Fibroblast of villous mesenchyme (primary cell): ENCODE measurements around the gene RIPK4. TPM values are rescaled to one million over a fixed set of nuclear protein-coding genes. Genes with fewer than 3 reads are reported as not detected.

Experiments
- DNase-seq: peaks from one replicate; pipeline ENCODE4 v3.0.0-alpha.2; 2010; ENCODE audit warnings: low read depth
- H3K4me3 ChIP-seq: 2 replicates; pipeline ENCODE4 v1.5.1; 2011; ENCODE audit warnings: low read depth, mild to moderate bottlenecking, low read length
- CTCF ChIP-seq: IDR thresholded peaks from 2 replicates; pipeline ENCODE4 v1.5.1; 2012; ENCODE audit warnings: low read depth, mild to moderate bottlenecking, low read length; ENCODE audit not compliant: insufficient read depth
- total RNA-seq: library from RNA; depleted of rRNA; stranded (reverse); fragments of >200 nt; gene quantifications from 2 replicates; pipeline ENCODE4 v1.2.3, GENCODE V29; 2012

The RIPK4 gene
- total RNA-seq, 1 donor = not detected

DNA sequence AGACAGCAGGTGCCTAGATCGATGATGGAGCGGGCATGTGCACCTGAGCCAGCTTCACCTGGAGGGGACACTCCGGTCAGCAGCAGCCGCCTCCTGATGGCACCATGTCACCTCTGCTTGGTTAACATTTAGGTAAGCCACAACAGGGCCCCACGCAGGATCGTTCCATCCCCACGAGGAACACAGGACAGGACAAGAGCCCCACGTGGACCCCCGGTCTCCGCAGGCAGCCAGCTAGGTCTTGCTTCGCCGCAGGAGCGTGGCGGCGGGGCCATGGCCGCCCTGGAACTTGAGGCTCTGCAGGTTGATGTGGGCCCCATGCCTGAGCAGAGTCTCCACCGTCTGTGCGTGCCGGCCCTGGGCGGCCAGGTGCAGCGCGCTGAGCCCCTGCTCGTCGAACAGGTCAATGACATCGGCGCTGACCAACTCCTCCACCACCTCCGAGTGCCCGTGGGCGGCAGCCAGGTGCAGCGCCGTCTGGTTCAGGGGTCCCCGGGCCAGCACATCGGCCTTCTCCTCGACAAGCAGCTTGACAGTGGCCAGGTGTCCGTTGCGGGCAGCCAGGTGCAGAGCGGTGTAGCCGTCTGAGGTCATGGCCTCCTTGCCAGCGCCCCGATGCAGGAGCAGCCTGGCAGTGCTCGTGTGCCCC lies 26.1 kb downstream of the RIPK4 start:
- no peak for DNase-seq
- TF ChIP-seq CTCF = no peak
- no peak overlapping the region for H3K4me3 ChIP-seq

DNA sequence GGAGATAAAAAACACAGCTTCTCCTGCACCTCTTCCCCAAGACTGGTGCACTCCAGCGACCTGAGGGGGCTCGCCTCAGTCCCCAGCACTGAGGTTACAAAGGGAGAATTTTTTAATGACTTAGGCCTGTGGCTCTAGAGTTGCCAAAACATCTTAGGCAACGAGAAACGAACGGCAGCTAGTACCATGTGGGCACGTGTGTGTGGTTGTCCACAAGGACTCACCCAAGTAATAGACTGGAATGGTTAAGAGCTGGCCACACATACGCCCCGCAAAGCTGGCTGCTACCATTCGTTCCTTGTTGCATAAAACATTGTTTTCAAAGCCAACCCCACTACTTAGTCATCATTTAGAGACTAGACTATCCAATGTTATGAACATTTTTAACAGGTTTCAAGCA lies 26.9 kb downstream of the RIPK4 start:
- no peak for TF ChIP-seq CTCF
- no peak for DNase-seq
- no peak overlapping the region for H3K4me3 ChIP-seq

DNA sequence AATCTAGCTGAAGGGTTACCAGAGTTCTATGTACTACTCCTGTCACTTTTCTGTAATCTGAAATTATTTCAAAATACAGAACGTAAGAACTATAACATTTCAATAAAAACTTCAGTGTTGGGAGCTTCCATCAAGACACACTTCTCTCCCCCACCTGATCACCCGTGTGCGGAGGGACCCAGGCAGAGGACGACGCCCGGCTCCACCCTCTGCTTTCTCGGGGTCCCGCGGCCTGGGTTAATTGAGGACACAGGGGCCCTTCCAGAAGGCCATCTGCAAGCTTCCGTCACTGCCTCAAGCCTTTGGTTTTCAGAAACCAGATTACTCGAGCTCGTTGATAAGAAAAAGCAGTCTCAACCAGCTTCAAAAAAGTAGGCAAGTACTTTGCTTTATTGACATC lies 27.8 kb downstream of the RIPK4 start:
- no peak for DNase-seq
- TF ChIP-seq CTCF = no peak

DNA sequence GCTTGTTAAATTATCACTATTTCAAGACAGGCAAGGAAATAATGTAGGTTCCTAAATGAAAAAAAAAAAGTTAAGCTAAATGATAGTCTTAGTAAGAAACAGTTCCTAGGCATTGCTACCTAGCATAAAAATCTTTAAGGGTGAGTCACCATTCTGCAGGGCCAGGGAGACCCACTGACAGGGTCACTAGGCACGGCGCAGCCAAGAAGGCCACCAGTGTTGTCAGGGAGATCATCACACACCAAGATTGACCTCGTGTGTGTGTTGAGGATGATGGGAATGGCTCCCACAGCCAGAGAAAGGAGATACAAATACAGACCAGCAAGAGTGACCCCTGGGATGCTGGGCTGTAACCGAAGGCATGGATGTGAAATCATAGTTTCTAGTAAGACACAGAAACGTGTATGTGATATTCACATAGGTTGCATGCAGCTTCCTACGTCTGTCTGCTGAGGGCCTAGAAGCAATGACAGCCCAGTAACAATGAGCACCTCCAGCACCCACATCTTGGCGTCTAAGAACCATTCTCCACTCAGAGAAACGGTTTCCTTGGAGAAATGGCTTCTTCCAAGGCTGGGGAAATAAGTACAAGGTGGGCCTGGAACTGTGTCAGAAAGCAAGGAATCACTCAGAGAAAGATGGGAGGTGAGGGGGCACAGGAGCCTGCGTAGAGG lies 29.1 kb downstream of the RIPK4 start:
- DNase-seq = no peak
- TF ChIP-seq CTCF = no peak
- no peak overlapping the region for H3K4me3 ChIP-seq

More for the DNA sequence above, 27.8 kb downstream of the RIPK4 start:
- H3K4me3 ChIP-seq = no peak overlapping the region

GRCh38 chr21:41736423-41736822 lies 30.4 kb downstream of the RIPK4 start:
- no peak overlapping the region for H3K4me3 ChIP-seq
- DNase-seq = no peak
- TF ChIP-seq CTCF = no peak

DNA sequence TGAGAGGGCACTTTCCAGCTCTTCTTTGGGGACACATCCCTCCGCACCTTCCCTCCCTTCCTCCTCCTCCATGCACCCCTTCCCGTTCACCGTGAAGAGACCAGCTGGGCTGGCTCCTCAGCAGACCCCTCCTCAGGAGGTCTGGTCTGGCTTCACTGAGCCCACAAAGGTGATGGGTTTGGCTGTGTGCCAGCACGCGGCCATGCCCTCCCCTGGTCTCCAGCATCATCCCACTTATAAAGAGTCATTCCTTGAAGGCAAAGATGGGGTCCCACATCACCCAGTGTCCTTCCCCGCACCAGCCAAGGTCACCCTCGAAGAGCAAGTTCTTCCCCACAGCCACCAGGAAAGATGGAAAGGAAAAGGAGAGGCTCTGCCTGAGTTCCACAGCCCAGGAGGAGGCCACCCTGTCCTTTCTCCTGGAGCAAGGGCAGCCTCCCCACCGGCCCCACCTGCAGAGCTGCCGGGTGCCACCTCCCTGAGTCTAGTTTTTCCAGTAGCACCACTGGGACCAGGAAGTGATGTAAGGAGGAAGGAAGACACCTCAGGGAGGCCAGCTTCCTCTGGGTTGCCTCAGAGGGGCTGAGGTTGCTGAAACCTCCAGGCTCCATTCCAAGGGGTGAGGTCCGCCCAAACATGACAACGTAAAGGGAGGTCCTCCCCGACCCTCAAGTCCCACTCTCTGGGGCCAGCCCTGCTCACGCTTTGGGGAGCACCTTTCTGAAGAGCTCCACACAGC lies 32.7 kb downstream of the RIPK4 start:
- no peak for DNase-seq
- H3K4me3 ChIP-seq = no peak overlapping the region
- TF ChIP-seq CTCF = no peak
